Kasumi-1 (cell line): ENCODE data around the gene ORAI2.
"Not testable (repeated sequence)": the region's sequence is repeated elsewhere in the genome, so short reads cannot be mapped to it uniquely, and the experiment has no call there.

Experiments
- DNase-seq, 2 experiments: peaks; one replicate each; lab custom pipeline; 2025; lab: John Stamatoyannopoulos, UW

The ORAI2 gene

DNA sequence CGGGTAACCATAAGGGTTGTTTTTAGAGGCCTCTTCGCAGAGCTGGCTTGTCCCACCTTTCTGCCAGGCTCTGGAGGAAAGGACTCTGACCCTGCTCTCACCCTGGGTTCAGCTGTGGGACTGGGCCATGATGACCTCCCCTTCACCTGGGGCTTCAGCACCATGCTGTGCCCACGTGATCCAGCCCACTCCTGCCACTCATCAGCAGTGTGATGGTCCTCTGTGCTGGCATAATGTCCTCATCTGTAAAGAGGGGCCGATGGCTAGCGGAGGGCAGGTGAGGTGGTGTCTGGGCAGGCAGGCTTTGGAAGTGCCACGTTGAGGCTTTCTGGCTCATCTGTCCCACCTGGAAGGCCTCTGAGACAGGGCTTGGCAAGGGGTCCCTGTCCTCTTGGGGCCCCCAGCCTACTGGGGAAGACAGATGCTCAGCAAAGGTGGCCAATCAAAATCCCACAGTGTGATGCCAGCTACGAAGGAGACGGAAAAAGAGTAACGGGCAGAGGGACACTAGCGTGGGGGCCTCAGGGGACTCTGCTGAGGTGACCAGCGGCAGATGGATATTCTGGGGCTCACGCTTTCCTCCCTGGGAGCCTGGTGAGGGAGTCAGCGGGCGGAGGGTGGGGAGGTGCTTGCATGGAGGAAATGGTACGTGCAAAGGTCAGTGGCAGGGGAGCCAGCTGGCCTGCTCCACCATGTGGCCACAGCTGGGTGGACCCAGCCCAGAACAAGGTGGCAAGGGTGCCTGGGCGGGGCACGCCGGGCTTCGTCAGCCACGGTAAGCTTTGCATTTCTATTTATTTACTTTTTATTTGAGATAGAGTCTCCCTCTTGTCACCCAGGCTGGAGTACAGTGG lies 36.8 kb downstream of the ORAI2 start:
- DNase-seq: no peak

DNA sequence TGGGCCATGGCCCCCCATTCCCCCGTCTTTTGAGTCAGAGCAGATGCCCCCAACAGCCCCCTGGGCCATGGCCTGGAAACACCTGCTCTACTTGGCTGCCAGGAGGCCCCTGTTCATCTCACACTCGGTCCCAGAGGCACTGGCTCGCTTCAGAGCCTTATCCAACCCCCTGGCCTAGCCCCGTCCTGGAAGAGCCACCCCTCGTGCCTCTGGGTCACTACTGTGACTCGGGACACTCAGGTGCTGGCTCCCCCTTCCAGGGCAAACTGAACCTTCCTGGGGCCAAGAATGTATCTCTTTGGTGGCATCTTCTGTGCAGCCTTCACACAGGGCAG lies 38.4 kb downstream of the ORAI2 start:
- DNase-seq: no peak

GRCh38 chr7:102472126-102473041 lies 39.0 kb downstream of the ORAI2 start:
- DNase-seq: no peak

DNA sequence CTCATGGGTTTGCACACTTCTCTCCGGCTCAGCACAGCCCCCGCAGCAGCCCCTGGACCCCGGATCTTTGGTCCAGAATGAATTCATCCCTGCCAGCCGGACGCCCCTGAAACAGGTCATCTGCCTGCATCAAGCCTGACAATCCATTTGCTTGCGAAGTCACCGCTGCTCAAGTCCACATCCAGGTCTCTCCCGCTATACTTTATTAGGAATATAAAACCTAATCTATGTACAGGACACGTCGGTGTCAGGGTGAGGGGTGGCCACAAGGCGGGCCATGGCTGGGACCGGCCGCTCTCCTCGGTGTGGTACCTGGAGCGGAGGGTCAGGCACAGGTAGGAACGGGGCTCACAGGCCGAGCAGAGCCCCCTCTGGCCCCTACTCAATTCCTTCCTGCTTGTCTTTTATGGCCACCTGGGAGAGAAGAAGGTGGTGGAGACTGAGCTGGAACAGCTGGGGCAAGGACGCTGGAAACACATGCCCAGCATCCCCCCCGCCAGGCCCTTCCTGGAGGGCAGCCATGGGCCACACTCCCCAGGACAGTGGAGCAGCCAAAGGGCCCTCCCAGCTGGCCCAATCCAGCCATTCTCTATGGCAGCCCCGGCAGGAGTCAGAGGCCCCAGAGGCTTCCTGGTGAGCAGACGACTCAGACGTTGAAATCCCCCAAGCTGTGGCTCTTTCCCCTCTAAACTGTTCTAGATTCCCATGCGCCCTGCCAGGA lies 40.1 kb downstream of the ORAI2 start:
- DNase-seq: no peak

DNA sequence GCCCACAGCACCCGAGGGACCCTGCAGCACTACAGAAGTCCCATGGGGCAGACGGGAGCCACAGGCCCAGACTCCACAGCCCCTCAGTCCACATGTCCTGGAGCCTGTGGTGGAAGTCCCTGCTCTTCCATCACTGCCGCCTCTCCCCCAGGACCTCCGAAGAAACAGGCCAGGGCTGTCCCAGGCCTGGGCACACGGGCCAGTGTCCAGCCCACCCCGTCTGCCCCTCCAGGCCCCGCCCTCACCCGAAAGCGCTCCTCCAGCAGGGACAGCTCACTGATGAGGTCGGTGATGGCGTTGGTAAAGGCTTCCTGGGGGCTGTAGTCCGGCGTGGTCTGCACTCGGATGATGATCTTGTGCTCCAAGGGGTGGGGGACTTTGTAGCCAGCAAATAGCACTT lies 40.7 kb downstream of the ORAI2 start:
- not testable (repeated sequence) for DNase-seq

DNA sequence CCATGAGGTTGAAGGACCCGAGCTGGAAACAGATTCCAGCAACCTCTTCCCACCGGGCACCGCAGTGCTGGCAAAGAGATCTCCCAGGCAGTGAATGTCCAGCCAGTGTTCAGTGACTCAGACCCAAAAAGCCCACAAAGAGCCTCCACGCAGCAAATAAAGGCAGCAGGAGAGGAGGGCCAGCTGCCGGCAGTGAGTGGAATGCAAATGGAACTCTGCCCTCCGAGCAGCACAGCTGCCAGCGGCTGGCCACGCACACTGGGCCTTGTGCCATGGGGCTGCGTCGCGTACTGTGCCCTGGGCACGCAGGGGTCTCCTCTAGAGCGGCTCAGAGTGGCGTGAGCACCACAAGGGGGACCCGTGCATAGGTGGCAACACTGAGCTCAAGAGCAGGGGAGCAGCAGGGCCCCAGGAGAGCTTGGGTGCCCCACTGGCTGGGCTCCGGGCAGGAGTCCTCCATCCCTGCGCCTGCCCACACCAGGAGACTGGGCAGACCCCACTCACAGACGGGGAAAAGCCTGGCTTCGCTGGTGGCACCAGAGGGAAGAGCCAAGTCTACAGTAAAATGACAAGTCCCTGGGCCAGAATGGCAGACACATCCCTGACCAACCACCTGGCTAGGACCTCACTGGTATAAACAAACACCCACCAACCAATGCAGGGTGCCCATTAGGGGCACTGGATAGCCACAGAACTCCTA lies 41.5 kb downstream of the ORAI2 start:
- DNase-seq: not testable (repeated sequence)

- DNase-seq: not testable (repeated sequence)
Observed at GRCh38 chr7:102478314-102479208, 45.2 kb downstream of the ORAI2 start, which contains the start of gene POLR2J. POLR2J (minus strand) TSS chr7:102478922; CDS start chr7:102478860, 62 bp downstream.

DNA sequence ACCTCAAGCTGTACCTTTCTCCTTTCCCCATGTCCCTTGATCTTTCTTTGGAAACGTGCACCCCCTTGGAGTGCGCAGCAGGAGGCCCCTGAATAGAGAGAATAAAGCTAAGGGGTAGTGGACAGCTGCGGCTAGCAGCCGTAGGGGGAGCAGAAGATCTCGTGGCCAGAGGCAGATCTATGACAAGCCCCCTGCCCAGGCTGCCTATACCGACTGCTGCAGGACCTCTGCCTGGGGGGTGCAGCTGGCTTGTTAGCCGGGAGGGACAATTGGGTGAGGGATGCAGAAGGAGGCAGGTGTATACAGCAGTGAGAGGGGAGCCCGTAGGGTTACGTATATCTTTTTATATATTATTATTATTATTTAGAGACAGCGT lies 45.8 kb downstream of the ORAI2 start:
- not testable (repeated sequence) for DNase-seq

- DNase-seq: not testable (repeated sequence)
Observed at GRCh38 chr7:102479982-102480637, 46.7 kb downstream of the ORAI2 start.

- not testable (repeated sequence) for DNase-seq
Observed at GRCh38 chr7:102481962-102482361, 48.6 kb downstream of the ORAI2 start.

DNA sequence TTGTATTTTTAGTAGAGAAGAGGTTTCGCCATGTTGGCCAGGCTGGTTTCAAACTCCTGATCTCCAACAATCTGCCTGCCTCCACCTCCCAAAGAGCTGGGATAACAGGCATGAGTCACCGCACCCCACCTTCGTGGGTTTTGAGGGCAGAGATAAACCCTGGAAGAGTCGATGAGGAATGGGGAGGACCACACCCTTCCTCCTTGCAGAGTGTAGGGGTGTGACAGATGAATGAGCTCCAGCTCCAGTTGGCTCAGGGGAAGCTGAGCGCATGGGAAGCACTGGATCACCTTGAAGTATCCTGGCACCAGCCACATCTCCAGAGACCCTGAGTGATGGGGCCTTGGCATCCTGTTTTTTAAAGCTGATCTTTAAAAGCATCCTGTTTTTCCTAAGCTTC lies 50.9 kb downstream of the ORAI2 start:
- DNase-seq: not testable (repeated sequence)

GRCh38 chr7:102490529-102491075 lies 57.2 kb downstream of the ORAI2 start:
- DNase-seq: not testable (repeated sequence)

DNA sequence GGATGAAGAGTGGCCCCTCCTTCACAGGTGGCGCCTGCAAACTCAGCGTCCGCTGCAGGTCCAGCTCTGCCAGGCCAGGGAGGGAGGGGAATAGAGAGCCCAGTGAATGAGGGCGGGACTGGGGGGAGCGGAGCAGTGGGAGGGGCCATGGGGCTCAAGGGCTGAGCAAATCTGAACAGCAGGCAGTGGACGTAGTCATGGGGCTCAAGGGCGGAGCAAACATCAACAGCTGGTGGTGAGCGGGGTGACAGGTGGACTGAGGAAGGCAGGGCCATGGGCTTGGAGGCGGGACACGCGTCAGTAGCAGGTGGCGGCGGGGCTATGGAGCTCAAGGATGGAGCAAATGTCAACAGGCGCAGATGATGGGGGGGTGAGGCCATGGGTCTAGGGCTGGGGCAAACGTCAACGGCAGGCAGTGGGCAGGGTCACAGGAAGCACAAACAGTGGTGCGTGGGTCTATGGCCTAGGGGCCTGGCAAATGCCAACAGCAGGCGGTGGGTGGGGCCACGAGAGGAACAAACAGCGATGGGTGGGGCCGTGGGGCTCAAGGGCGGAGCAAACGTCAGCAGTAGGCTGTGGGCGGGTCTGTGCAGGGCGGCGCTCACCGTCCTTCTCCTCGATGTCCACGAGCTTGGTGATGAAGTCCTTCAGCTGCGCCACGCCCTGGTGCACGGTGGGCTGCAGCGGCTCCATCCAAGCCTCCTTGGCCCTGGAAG lies 60.0 kb downstream of the ORAI2 start:
- not testable (repeated sequence) for DNase-seq

- not testable (repeated sequence) for DNase-seq
Observed at GRCh38 chr7:102494026-102494425, 60.7 kb downstream of the ORAI2 start.

GRCh38 chr7:102494473-102495149 lies 61.2 kb downstream of the ORAI2 start:
- DNase-seq: not testable (repeated sequence)

DNA sequence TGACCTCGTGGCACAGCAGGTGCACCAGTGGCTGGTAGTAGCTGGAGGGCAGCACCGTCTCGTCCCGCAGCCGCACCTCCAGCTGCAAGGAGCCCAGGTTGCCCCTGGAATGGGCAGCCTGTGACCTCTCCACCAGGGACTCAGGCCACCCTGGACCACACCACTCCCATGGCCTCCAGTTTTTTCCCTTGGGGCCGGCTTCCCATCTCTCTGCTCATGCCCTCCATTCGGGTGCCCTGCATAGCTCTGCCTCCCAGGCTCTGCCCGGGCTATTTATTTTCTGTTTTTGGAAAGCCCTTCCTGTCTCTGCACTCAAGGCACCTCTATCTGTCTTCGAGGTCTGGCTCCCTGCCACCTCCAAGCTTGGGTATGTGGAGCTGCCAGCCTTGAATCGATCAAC lies 63.5 kb downstream of the ORAI2 start:
- not testable (repeated sequence) for DNase-seq

DNA sequence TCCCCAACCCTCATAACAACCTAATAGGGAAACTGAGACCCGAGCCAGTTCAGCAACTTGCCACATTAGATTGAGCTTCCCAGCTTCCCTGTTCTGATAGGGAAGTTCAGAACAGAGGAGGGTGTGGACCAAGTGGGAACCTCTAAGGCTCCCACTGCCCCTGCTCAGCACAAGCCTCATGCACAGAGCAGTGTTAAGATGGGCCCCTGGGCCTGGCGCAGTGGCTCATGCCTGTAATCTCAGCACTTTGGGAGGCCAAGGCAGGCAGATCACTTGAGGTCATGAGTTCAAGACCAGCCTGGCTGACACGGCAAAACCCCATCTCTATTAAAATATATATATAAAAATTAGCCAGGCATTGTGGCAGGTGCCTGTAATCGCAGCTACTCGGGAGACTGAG lies 63.9 kb downstream of the ORAI2 start:
- not testable (repeated sequence) for DNase-seq

GRCh38 chr7:102498321-102498720 lies 64.9 kb downstream of the ORAI2 start:
- DNase-seq: not testable (repeated sequence)
